ENCODE data around the gene APOL5.
A peak's percentile ranks its signal among the peaks of the same experiment; 100 is the strongest.

The APOL5 gene

DNA sequence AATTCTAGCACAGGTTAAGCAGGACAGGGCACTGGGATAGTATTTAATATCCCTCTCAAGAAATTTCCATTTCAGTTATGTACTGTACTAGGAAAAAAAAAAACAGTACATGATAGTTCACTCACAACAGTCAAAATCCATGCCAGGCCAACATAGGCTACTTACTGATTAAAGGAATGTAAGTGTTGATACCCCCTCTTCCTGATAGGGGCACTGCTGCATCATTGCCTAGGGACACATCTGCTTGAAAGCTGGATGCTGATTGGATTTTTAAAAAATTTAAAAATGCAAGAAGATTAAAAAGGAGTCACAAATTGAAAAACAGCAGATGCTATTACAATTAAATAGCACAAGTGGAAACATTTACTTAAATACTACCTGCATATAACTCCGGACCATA lies 43.4 kb downstream of the APOL5 start:
- H3K36me3 Mint-ChIP-seq (ENCODE audit: low read depth), result peaks cover 74% of the 10 kb centered on the region
- TF ChIP-seq, protein P1, sequence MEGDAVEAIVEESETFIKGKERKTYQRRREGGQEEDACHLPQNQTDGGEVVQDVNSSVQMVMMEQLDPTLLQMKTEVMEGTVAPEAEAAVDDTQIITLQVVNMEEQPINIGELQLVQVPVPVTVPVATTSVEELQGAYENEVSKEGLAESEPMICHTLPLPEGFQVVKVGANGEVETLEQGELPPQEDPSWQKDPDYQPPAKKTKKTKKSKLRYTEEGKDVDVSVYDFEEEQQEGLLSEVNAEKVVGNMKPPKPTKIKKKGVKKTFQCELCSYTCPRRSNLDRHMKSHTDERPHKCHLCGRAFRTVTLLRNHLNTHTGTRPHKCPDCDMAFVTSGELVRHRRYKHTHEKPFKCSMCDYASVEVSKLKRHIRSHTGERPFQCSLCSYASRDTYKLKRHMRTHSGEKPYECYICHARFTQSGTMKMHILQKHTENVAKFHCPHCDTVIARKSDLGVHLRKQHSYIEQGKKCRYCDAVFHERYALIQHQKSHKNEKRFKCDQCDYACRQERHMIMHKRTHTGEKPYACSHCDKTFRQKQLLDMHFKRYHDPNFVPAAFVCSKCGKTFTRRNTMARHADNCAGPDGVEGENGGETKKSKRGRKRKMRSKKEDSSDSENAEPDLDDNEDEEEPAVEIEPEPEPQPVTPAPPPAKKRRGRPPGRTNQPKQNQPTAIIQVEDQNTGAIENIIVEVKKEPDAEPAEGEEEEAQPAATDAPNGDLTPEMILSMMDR (IDR thresholded peaks at IDR 0.05; ENCODE audit: unreplicated experiment in 3 of 3), result peak in 1 of 3 experiments; percentile 29
- no peaks in the 10 kb centered on the region for H3K27me3 Mint-ChIP-seq (ENCODE audit: low read depth)

DNA sequence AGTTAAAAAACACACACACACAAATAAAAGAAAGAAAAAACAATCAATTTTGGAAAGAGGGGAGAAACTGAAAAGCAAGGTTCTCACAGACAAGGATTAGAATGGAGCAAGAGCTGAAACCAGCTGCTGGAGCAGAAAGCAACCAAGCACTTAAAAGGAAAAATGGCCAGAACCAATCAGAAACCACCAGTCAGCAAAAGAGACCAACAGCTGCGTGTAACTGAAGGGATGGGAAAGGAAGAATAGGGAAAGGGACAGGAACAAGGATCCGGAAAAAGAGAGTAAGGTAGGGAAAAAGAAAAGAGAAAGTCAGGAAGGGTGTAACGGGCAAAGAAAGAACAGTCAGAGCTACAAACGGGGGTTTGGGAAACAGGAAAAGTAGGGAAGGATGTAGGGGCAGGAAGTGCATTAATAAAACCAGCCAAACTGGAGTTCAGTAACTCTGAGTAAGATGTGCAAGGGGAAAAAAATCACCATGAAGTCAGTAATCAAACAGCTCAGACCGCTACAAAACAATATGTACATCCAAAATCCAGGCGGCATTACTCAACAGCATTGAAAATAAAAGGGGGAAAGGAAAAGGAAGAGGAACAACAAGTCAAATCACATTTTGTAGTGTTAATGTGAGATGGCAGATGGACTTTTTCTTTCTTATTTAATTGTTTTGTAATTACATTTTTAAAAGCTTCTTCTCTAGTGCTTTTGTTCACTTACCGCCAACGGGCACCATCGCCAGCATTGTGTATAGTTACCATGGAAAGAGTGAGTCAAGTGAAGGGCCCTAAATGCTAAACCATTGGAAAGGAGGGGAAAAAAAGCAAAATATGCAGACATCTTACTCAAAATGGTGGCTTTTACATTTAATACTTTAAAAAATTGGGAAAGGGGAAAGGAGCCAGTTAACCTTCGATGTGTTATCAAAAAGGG lies 49.2 kb downstream of the APOL5 start:
- TF ChIP-seq, protein P1 (IDR thresholded peaks at IDR 0.05; ENCODE audit: unreplicated experiment in 3 of 3), result no peak
- peaks cover 40% of the 10 kb centered on the region for H3K36me3 Mint-ChIP-seq (ENCODE audit: low read depth)
- no peaks in the 10 kb centered on the region for H3K9me3 Mint-ChIP-seq
- H3K4me1 Mint-ChIP-seq, result peaks cover 24% of the 10 kb centered on the region
- H3K27ac Mint-ChIP-seq, result peak overlapping the region; percentile 33 to 45 (median 36)
- H3K27me3 Mint-ChIP-seq (ENCODE audit: low read depth), result no peaks in the 10 kb centered on the region
- H3K4me3 Mint-ChIP-seq, result no peak overlapping the region

More for the DNA sequence above, 43.4 kb downstream of the APOL5 start:
- no peak overlapping the region for H3K4me3 Mint-ChIP-seq
- no peaks in the 10 kb centered on the region for H3K9me3 Mint-ChIP-seq
- H3K4me1 Mint-ChIP-seq, result no peaks in the 10 kb centered on the region
- H3K27ac Mint-ChIP-seq, result no peak overlapping the region

DNA sequence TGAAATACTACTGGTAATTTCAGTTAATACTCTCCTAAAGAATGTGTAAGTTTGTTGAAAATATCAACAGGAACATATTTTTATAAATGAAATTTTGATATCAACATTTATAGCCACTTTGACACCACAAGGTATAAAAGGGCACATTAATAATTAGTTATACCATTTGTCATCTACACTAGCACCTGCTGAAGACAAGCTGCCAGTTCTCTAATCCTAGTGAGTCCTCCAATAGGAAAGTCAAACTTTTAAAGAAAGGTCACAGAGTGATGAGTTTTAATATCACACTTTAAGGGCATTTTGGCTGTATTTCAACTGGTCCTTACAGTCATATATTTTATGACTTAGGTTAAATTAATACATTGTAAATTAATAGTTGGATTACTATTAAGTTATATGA lies 52.3 kb downstream of the APOL5 start:
- TF ChIP-seq, protein P1 (IDR thresholded peaks at IDR 0.05; ENCODE audit: unreplicated experiment in 3 of 3), result no peak
- Mint-ChIP-seq H3K36me3 (ENCODE audit: low read depth) (peaks cover 23% of the 10 kb centered on the region), H3K27ac (no peak overlapping the region), H3K27me3 (ENCODE audit: low read depth) (no peaks in the 10 kb centered on the region), H3K9me3 (no peaks in the 10 kb centered on the region), H3K4me3 (no peak overlapping the region), H3K4me1 (peaks cover 24% of the 10 kb centered on the region)

DNA sequence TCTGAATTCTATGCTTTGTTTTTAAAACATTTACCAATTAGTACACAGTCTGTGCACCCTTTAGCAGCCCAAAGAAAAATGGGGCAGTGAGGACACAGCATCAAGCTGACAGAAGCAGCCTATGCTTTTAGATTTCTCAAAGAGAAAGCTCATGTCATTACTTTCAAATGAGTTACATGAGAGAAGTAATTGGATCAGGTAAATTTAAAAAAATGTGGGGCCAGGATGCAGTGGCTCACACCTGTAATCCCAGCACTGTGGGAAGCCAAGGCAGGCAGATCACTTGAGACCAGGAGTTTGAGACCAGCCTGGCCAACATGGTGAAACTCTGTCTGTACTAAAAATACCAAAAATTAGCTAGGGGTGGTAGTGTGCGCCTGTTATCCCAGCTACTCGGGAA lies 57.7 kb downstream of the APOL5 start:
- H3K9me3 Mint-ChIP-seq, result no peaks in the 10 kb centered on the region
- H3K36me3 Mint-ChIP-seq (ENCODE audit: low read depth), result peaks cover 35% of the 10 kb centered on the region
- H3K27me3 Mint-ChIP-seq (ENCODE audit: low read depth), result no peaks in the 10 kb centered on the region
- no peak overlapping the region for H3K27ac Mint-ChIP-seq
- H3K4me3 Mint-ChIP-seq, result no peak overlapping the region
- peaks cover 36% of the 10 kb centered on the region for H3K4me1 Mint-ChIP-seq
- TF ChIP-seq, protein P1 (IDR thresholded peaks at IDR 0.05; ENCODE audit: unreplicated experiment in 3 of 3), result no peak

DNA sequence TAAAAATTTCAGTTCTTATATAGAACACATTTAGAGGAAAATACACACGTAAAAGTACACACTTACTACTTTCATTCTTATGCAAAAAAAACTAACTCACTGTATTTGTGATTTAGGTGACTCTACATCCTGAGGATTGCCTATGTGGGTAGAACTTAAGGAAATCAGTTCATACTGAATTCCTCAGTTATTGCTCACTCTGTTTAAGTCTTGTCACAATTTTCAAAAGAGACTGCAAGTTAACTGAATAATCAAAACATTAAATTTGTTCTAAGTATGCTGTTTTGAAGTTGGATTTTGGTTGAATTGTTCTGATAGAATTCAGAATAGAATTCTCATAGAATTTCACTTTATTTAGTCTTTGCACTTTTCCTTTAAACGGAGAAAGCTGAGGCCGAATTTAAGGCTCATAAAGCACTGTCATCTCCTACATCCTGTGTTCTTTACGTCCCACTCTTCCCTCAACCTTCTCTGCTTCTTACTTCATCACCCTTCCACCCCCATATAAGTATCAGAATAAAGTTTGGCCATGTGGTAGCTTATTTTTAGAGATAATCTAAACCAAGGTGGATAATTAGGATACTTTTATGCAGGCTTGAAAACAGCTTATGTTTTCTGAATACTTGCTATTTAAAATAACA lies 59.8 kb downstream of the APOL5 start:
- TF ChIP-seq, protein P1 (IDR thresholded peaks at IDR 0.05; ENCODE audit: unreplicated experiment in 3 of 3), result no peak
- peak overlapping the region in 2 of 3 experiments; percentile 16 to 51 for H3K27ac Mint-ChIP-seq
- no peaks in the 10 kb centered on the region for H3K27me3 Mint-ChIP-seq (ENCODE audit: low read depth)
- peaks cover 43% of the 10 kb centered on the region for H3K4me1 Mint-ChIP-seq
- H3K9me3 Mint-ChIP-seq, result no peaks in the 10 kb centered on the region
- no peak overlapping the region for H3K4me3 Mint-ChIP-seq
- H3K36me3 Mint-ChIP-seq (ENCODE audit: low read depth), result peaks cover 41% of the 10 kb centered on the region
